ENCODE results near the gene SCAF4. TPM values are rescaled to one million over a fixed set of nuclear protein-coding genes. Genes with fewer than 3 reads are reported as not detected.

Gene SCAF4
- total RNA-seq, 4 donors from 2014 or later: 15.6 to 34.2 (median 17.7) TPM

GRCh38 chr21:31670070-31670469, 61.8 kb downstream of the SCAF4 start:
- no peak for TF ChIP-seq CTCF (IDR thresholded peaks at IDR 0.05; ENCODE audit: low read depth)

GRCh38 chr21:31668651-31669491, 63.0 kb downstream of the SCAF4 start:
- TF ChIP-seq CTCF (IDR thresholded peaks at IDR 0.05; ENCODE audit: low read depth): no peak

GRCh38 chr21:31667639-31668038, 64.3 kb downstream of the SCAF4 start:
- no peak for TF ChIP-seq CTCF (IDR thresholded peaks at IDR 0.05; ENCODE audit: low read depth)

GRCh38 chr21:31667132-31667531, 64.8 kb downstream of the SCAF4 start:
- TF ChIP-seq CTCF (IDR thresholded peaks at IDR 0.05; ENCODE audit: low read depth): no peak

- TF ChIP-seq CTCF (IDR thresholded peaks at IDR 0.05; ENCODE audit: low read depth): no peak
Observed at GRCh38 chr21:31666445-31667010, 65.4 kb downstream of the SCAF4 start.

- TF ChIP-seq CTCF (IDR thresholded peaks at IDR 0.05; ENCODE audit: low read depth): no peak
Observed at GRCh38 chr21:31665397-31665796, 66.5 kb downstream of the SCAF4 start.

- no peak for TF ChIP-seq CTCF (IDR thresholded peaks at IDR 0.05; ENCODE audit: low read depth)
Observed at GRCh38 chr21:31663584-31664249, 68.2 kb downstream of the SCAF4 start.
